MM.1S (cell line): Measurements from ENCODE around the gene S100P.
"Not testable (repeated sequence)": the region's sequence is repeated elsewhere in the genome, so short reads cannot be mapped to it uniquely, and the experiment has no call there.

Experiments used
- EZH2 ChIP-seq: fragments of 300-600 bp; sonication (generic); optimal IDR thresholded peaks from 2 replicates; pipeline ENCODE3; 2017; ENCODE audit warnings: low read depth, mild to moderate bottlenecking, antibody characterized with exemption, low read length, mixed read lengths
- EZH2phosphoT487 ChIP-seq: fragments of 300-600 bp; sonication (generic); IDR thresholded peaks from 2 replicates; pipeline ENCODE4 v1.6.1; 2018; ENCODE audit warnings: antibody characterized with exemption, low read length

- not testable (repeated sequence) for TF ChIP-seq EZH2phosphoT487, EZH2
Observed at GRCh38 chr4:6673191-6673659, 20.5 kb upstream of the S100P start.
